ENCODE data around the gene FARP1. TPM values are rescaled to one million over a fixed set of nuclear protein-coding genes. Genes with fewer than 3 reads are reported as not detected.

FARP1 gene
- total and polyA plus RNA-seq, 2 experiments from 2014 or later, result 43.2 to 44.2 TPM

- TF ChIP-seq, protein P1, sequence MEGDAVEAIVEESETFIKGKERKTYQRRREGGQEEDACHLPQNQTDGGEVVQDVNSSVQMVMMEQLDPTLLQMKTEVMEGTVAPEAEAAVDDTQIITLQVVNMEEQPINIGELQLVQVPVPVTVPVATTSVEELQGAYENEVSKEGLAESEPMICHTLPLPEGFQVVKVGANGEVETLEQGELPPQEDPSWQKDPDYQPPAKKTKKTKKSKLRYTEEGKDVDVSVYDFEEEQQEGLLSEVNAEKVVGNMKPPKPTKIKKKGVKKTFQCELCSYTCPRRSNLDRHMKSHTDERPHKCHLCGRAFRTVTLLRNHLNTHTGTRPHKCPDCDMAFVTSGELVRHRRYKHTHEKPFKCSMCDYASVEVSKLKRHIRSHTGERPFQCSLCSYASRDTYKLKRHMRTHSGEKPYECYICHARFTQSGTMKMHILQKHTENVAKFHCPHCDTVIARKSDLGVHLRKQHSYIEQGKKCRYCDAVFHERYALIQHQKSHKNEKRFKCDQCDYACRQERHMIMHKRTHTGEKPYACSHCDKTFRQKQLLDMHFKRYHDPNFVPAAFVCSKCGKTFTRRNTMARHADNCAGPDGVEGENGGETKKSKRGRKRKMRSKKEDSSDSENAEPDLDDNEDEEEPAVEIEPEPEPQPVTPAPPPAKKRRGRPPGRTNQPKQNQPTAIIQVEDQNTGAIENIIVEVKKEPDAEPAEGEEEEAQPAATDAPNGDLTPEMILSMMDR (IDR thresholded peaks at IDR 0.05; ENCODE audit: low read depth, low read length), result no peak
- Histone ChIP-seq H3K4me3 (no peak overlapping the region), H3K36me3 (no peaks in the 10 kb centered on the region), H3K27ac (no peak overlapping the region), H3K9me3 (ENCODE audit: low read depth) (no peaks in the 10 kb centered on the region), H3K4me1 (ENCODE audit: low read depth) (peaks cover 43% of the 10 kb centered on the region), H3K27me3 (no peaks in the 10 kb centered on the region)
- DNase-seq (ENCODE audit: low read depth in 1 of 2, low spot score in 1 of 2), result no peak
Measured at GRCh38 chr13:98203646-98204326, 60.9 kb downstream of the FARP1 start.

GRCh38 chr13:98204546-98204945 lies 61.7 kb downstream of the FARP1 start:
- H3K4me1 ChIP-seq (ENCODE audit: low read depth), result peaks cover 38% of the 10 kb centered on the region
- no peak overlapping the region for H3K27ac ChIP-seq
- H3K4me3 ChIP-seq, result no peak overlapping the region
- no peaks in the 10 kb centered on the region for H3K27me3 ChIP-seq
- TF ChIP-seq, protein P1 (IDR thresholded peaks at IDR 0.05; ENCODE audit: low read depth, low read length), result no peak
- H3K9me3 ChIP-seq (ENCODE audit: low read depth), result no peaks in the 10 kb centered on the region
- DNase-seq (ENCODE audit: low read depth in 1 of 2, low spot score in 1 of 2), result no peak
- no peaks in the 10 kb centered on the region for H3K36me3 ChIP-seq

GRCh38 chr13:98206946-98207345 lies 64.1 kb downstream of the FARP1 start:
- Histone ChIP-seq H3K4me3 (no peak overlapping the region), H3K9me3 (ENCODE audit: low read depth) (no peaks in the 10 kb centered on the region), H3K36me3 (no peaks in the 10 kb centered on the region), H3K4me1 (ENCODE audit: low read depth) (peaks cover 16% of the 10 kb centered on the region), H3K27ac (peak overlapping the region; percentile 87), H3K27me3 (no peaks in the 10 kb centered on the region)
- TF ChIP-seq, protein P1 (IDR thresholded peaks at IDR 0.05; ENCODE audit: low read depth, low read length), result no peak
- DNase-seq (ENCODE audit: low read depth in 1 of 2, low spot score in 1 of 2), result peak in 1 of 2 donors; percentile 59

DNA sequence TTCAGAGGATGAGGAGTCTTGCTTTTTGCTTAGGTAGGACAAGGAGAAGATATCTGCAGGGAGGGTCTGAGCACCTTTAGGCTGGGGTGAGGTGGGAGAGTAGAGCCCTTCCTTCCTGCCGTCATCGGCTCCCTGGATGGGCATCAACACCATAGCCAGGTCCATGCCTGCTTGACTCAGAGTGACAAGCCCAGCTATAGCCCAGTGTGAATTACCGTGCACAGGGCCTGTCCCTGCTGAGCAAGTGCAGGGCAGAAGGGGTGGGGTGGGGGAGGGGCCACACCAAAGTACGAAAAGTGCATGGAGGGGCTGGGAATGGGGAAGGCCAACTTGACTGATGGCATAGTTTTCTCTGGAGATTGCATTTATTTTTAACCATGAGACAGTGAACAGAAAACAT lies 64.5 kb downstream of the FARP1 start:
- Histone ChIP-seq H3K36me3 (no peaks in the 10 kb centered on the region), H3K4me3 (no peak overlapping the region), H3K4me1 (ENCODE audit: low read depth) (peaks cover 11% of the 10 kb centered on the region), H3K27ac (peak overlapping the region; percentile 87), H3K27me3 (no peaks in the 10 kb centered on the region), H3K9me3 (ENCODE audit: low read depth) (no peaks in the 10 kb centered on the region)
- TF ChIP-seq, protein P1 (IDR thresholded peaks at IDR 0.05; ENCODE audit: low read depth, low read length), result no peak
- DNase-seq (ENCODE audit: low read depth in 1 of 2, low spot score in 1 of 2), result peak in 1 of 2 donors; percentile 79

GRCh38 chr13:98208606-98209005 lies 65.7 kb downstream of the FARP1 start:
- DNase-seq (ENCODE audit: low read depth in 1 of 2, low spot score in 1 of 2), result no peak
- H3K4me3 ChIP-seq, result no peak overlapping the region
- no peak overlapping the region for H3K27ac ChIP-seq
- TF ChIP-seq, protein P1 (IDR thresholded peaks at IDR 0.05; ENCODE audit: low read depth, low read length), result no peak
- H3K27me3 ChIP-seq, result no peaks in the 10 kb centered on the region
- H3K9me3 ChIP-seq (ENCODE audit: low read depth), result no peaks in the 10 kb centered on the region
- H3K36me3 ChIP-seq, result no peaks in the 10 kb centered on the region
- peaks cover 9% of the 10 kb centered on the region for H3K4me1 ChIP-seq (ENCODE audit: low read depth)
